Measurements from ENCODE around the gene CNNM3.
A peak's percentile ranks its signal among the peaks of the same experiment; 100 is the strongest.

DNA sequence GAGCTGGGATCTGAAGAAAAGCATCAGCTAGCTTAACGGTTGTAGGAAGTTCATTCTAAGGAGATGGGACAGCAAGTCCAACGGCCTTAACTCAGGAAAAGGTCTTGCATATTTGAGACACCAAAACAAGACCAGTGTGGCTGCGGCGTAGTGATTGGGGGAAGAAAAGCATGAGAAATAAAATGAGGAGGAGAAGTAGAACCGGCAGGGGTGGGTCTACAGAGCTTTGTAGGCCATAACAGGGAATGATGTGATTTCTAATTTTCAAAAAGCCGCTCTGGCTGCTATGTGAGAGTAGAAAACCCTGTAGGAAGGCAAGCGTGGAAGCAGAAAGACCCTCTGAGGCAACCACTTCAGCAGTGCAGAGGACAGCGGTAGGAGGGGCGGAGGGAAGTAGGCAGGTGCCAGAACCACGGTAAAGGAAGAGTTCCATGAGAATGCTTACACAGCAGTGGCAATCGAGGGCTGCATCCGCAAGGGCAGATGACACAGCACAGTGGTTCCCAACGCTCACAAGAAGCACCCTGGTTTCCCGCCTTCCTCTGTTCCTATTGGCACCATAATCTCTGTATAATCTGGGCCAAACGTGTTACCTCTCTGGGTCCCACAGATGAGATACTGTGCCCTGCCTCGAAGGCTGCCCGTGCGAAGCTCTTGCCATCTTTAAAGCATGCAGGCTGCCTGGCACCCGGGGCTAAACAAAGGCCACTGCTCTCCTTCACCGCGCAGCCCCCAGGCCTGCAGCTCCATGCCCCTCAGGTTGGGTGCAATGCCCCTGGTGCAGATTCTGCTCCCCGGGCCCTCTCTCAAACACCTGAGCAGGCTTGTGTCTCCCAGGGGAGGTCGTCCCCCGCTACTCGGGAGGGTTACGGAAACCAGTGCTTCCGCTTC is 41.0 kb downstream of the CNNM3 start:
- TF ChIP-seq, protein P1, sequence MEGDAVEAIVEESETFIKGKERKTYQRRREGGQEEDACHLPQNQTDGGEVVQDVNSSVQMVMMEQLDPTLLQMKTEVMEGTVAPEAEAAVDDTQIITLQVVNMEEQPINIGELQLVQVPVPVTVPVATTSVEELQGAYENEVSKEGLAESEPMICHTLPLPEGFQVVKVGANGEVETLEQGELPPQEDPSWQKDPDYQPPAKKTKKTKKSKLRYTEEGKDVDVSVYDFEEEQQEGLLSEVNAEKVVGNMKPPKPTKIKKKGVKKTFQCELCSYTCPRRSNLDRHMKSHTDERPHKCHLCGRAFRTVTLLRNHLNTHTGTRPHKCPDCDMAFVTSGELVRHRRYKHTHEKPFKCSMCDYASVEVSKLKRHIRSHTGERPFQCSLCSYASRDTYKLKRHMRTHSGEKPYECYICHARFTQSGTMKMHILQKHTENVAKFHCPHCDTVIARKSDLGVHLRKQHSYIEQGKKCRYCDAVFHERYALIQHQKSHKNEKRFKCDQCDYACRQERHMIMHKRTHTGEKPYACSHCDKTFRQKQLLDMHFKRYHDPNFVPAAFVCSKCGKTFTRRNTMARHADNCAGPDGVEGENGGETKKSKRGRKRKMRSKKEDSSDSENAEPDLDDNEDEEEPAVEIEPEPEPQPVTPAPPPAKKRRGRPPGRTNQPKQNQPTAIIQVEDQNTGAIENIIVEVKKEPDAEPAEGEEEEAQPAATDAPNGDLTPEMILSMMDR (IDR thresholded peaks at IDR 0.05; ENCODE audit: low read depth, low read length, missing input control): no peak
- peak; percentile 5 for TF ChIP-seq YY1 (IDR thresholded peaks at IDR 0.05)
- peak in 1 of 2 donors; percentile 9 for TF ChIP-seq RAD21 (IDR thresholded peaks at IDR 0.05)
- no peak for TF ChIP-seq EGR1 (IDR thresholded peaks at IDR 0.05; ENCODE audit: low read depth in 2 of 2)
- no peak for TF ChIP-seq GABPA (IDR thresholded peaks at IDR 0.05 in 1 of 2, conservative IDR thresholded peaks at IDR 0.05 in 1 of 2)
- no peak for TF ChIP-seq TAF1 (conservative IDR thresholded peaks at IDR 0.05)
- TF ChIP-seq, protein P2, sequence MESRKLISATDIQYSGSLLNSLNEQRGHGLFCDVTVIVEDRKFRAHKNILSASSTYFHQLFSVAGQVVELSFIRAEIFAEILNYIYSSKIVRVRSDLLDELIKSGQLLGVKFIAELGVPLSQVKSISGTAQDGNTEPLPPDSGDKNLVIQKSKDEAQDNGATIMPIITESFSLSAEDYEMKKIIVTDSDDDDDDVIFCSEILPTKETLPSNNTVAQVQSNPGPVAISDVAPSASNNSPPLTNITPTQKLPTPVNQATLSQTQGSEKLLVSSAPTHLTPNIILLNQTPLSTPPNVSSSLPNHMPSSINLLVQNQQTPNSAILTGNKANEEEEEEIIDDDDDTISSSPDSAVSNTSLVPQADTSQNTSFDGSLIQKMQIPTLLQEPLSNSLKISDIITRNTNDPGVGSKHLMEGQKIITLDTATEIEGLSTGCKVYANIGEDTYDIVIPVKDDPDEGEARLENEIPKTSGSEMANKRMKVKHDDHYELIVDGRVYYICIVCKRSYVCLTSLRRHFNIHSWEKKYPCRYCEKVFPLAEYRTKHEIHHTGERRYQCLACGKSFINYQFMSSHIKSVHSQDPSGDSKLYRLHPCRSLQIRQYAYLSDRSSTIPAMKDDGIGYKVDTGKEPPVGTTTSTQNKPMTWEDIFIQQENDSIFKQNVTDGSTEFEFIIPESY (IDR thresholded peaks at IDR 0.05): no peak
- TF ChIP-seq JUND (IDR thresholded peaks at IDR 0.05): no peak
- TF ChIP-seq, protein P3, sequence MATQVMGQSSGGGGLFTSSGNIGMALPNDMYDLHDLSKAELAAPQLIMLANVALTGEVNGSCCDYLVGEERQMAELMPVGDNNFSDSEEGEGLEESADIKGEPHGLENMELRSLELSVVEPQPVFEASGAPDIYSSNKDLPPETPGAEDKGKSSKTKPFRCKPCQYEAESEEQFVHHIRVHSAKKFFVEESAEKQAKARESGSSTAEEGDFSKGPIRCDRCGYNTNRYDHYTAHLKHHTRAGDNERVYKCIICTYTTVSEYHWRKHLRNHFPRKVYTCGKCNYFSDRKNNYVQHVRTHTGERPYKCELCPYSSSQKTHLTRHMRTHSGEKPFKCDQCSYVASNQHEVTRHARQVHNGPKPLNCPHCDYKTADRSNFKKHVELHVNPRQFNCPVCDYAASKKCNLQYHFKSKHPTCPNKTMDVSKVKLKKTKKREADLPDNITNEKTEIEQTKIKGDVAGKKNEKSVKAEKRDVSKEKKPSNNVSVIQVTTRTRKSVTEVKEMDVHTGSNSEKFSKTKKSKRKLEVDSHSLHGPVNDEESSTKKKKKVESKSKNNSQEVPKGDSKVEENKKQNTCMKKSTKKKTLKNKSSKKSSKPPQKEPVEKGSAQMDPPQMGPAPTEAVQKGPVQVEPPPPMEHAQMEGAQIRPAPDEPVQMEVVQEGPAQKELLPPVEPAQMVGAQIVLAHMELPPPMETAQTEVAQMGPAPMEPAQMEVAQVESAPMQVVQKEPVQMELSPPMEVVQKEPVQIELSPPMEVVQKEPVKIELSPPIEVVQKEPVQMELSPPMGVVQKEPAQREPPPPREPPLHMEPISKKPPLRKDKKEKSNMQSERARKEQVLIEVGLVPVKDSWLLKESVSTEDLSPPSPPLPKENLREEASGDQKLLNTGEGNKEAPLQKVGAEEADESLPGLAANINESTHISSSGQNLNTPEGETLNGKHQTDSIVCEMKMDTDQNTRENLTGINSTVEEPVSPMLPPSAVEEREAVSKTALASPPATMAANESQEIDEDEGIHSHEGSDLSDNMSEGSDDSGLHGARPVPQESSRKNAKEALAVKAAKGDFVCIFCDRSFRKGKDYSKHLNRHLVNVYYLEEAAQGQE (IDR thresholded peaks at IDR 0.05): no peak
- TF ChIP-seq, protein P4, sequence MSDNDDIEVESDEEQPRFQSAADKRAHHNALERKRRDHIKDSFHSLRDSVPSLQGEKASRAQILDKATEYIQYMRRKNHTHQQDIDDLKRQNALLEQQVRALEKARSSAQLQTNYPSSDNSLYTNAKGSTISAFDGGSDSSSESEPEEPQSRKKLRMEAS (IDR thresholded peaks at IDR 0.05): no peak
- no peak for TF ChIP-seq RXRA (IDR thresholded peaks at IDR 0.05)
- no peak for TF ChIP-seq SP1 (IDR thresholded peaks at IDR 0.05)
- TF ChIP-seq, protein P5, sequence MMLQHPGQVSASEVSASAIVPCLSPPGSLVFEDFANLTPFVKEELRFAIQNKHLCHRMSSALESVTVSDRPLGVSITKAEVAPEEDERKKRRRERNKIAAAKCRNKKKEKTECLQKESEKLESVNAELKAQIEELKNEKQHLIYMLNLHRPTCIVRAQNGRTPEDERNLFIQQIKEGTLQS (IDR thresholded peaks at IDR 0.05): no peak
- TF ChIP-seq NR2F2 (IDR thresholded peaks at IDR 0.05): no peak

Data from liver (tissue), 3 donors.